ENCODE results near the gene ATRX.

GRCh38 chrX:77595848-77596247 is 190.2 kb downstream of the ATRX start:
- TF ChIP-seq CTCF (IDR thresholded peaks at IDR 0.05; ENCODE audit: poor library complexity): no peak
- no peak for TF ChIP-seq EZH2 (IDR thresholded peaks at IDR 0.05; ENCODE audit: borderline replicate concordance)

Data from hepatocyte (in vitro differentiated cells).